IMR-90 (cell line): ENCODE data around the gene PLA2G1B.

ENCODE experiments used
- CEBPB ChIP-seq: IDR thresholded peaks from 2 replicates; pipeline ENCODE4 v1.6.1; 2012; ENCODE audit warnings: low read depth, low read length, improper control_type of control experiment
- CHD1 ChIP-seq: IDR thresholded peaks from 2 replicates; pipeline ENCODE4 v1.6.1; 2012; ENCODE audit warnings: low read depth, low read length, improper control_type of control experiment
- CTCF ChIP-seq: conservative IDR thresholded peaks from 2 replicates; pipeline ENCODE4 v1.5.1; 2012; ENCODE audit warnings: mild to moderate bottlenecking, low read depth, low read length, improper control_type of control experiment
- ELK1 ChIP-seq: fragments of 150-350 bp; IDR thresholded peaks from 2 replicates; pipeline ENCODE4 v1.6.1; 2016; ENCODE audit warnings: low read depth, mild to moderate bottlenecking, low read length, moderate library complexity, borderline replicate concordance
- MAFK ChIP-seq: IDR thresholded peaks from 2 replicates; pipeline ENCODE4 v1.6.1; 2012; ENCODE audit warnings: low read depth, low read length, improper control_type of control experiment
- MAZ ChIP-seq: IDR thresholded peaks from 2 replicates; pipeline ENCODE4 v1.6.1; 2012; ENCODE audit warnings: low read depth, mild to moderate bottlenecking, low read length, improper control_type of control experiment, moderate library complexity, borderline replicate concordance
- MXI1 ChIP-seq: IDR thresholded peaks from 2 replicates; pipeline ENCODE4 v1.6.1; 2012; ENCODE audit warnings: low read depth, mild to moderate bottlenecking, low read length, moderate library complexity, borderline replicate concordance
- NFE2L2 ChIP-seq: fragments of 150-350 bp; IDR thresholded peaks from 2 replicates; pipeline ENCODE4 v1.6.1; 2016; ENCODE audit warnings: low read depth, mild to moderate bottlenecking, low read length
- POLR2A ChIP-seq: IDR thresholded peaks from 2 replicates; pipeline ENCODE4 v1.6.1; 2012; ENCODE audit warnings: mild to moderate bottlenecking, low read depth, low read length
- RAD21 ChIP-seq: IDR thresholded peaks from 2 replicates; pipeline ENCODE4 v1.6.1; 2012; ENCODE audit warnings: low read length, improper control_type of control experiment
- RFX5 ChIP-seq: IDR thresholded peaks from 2 replicates; pipeline ENCODE4 v1.8.0; 2012; ENCODE audit warnings: low read depth, mild to moderate bottlenecking, low read length, moderate library complexity
- USF2 ChIP-seq: fragments of 150-350 bp; IDR thresholded peaks from 2 replicates; pipeline ENCODE4 v1.6.1; 2017; ENCODE audit warnings: mild to moderate bottlenecking, antibody characterized with exemption, low read length, low read depth

GRCh38 chr12:120370343-120371243 is 43.0 kb upstream of the PLA2G1B start:
- TF ChIP-seq RFX5, result no peak
- TF ChIP-seq CTCF, result no peak
- TF ChIP-seq CEBPB, result no peak
- no peak for TF ChIP-seq NFE2L2
- TF ChIP-seq POLR2A, result no peak
- no peak for TF ChIP-seq RAD21
- TF ChIP-seq MAFK, result no peak
- no peak for TF ChIP-seq USF2
- TF ChIP-seq MAZ, result no peak
- TF ChIP-seq CHD1, result no peak
- no peak for TF ChIP-seq MXI1
- no peak for TF ChIP-seq ELK1
